Activated T-helper 1 cell treated with anti-CD3 and anti-CD28 coated beads, Interleukin-12 subunit alpha, Interleukin-12 subunit beta, Interleukin-2, Interleukin-4 antibody, amounts not matched to agents 30 ng/mL and 10 ng/mL and 1 ng/mL, durations not matched to agents 14 hours and 24 hours and 36 hours (primary cell): ENCODE measurements around the gene ARG1. TPM values are rescaled to one million over a fixed set of nuclear protein-coding genes. Genes with fewer than 3 reads are reported as not detected.

Experiments
- DNase-seq: peaks from one replicate; pipeline ENCODE4 v3.0.0; 2021; ENCODE audit warnings: low spot score
- H3K27ac Mint-ChIP-seq: one replicate; pipeline ENCODE4 v1.8.0; 2021; ENCODE audit warnings: mild to moderate bottlenecking, mixed read lengths
- H3K27me3 Mint-ChIP-seq: one replicate; pipeline ENCODE4 v1.8.0; 2022; ENCODE audit warnings: mild to moderate bottlenecking, moderate library complexity, mixed read lengths; ENCODE audit not compliant: insufficient read depth
- H3K36me3 Mint-ChIP-seq: one replicate; pipeline ENCODE4 v1.8.0; 2021; ENCODE audit warnings: low read depth, mixed read lengths
- H3K4me1 Mint-ChIP-seq: one replicate; pipeline ENCODE4 v1.8.0; 2021; ENCODE audit warnings: low read depth, mixed read lengths
- H3K4me3 Mint-ChIP-seq: one replicate; pipeline ENCODE4 v1.8.0; 2021; ENCODE audit warnings: mild to moderate bottlenecking, moderate library complexity, mixed read lengths
- H3K9me3 Mint-ChIP-seq: one replicate; pipeline ENCODE4 v1.8.0; 2021; ENCODE audit warnings: mixed read lengths
- intact Hi-C: fragments of 100-400 bp; cut with micrococcal nuclease; formaldehyde crosslinking; loops from one replicate; pipeline ENCODE4 v1.15.1; 2024
- total RNA-seq: library from RNA; stranded (reverse); gene quantifications from 2 replicates; pipeline ENCODE4 v1.2.3, GENCODE V29; 2022

ARG1 gene
- total RNA-seq, 1 donor from 2014 or later = not detected

- intact Hi-C loops = no loop called here
- H3K9me3 Mint-ChIP-seq = no peaks in the 10 kb centered on the region
- H3K27ac Mint-ChIP-seq = no peak overlapping the region
- H3K4me3 Mint-ChIP-seq = no peak overlapping the region
- H3K36me3 Mint-ChIP-seq = no peaks in the 10 kb centered on the region
- H3K4me1 Mint-ChIP-seq = no peaks in the 10 kb centered on the region
- DNase-seq = no peak
- peaks cover 13% of the 10 kb centered on the region for H3K27me3 Mint-ChIP-seq
Observed at GRCh38 chr6:131555992-131556391, 17.0 kb upstream of the ARG1 start.

- no peaks in the 10 kb centered on the region for H3K36me3 Mint-ChIP-seq
- no peaks in the 10 kb centered on the region for H3K4me1 Mint-ChIP-seq
- H3K27ac Mint-ChIP-seq = no peak overlapping the region
- H3K4me3 Mint-ChIP-seq = no peak overlapping the region
- intact Hi-C loops = no loop called here
- H3K9me3 Mint-ChIP-seq = no peaks in the 10 kb centered on the region
- DNase-seq = no peak
- peaks cover 13% of the 10 kb centered on the region for H3K27me3 Mint-ChIP-seq
Observed at GRCh38 chr6:131558922-131559321, 14.1 kb upstream of the ARG1 start.

- Mint-ChIP-seq H3K9me3 (no peaks in the 10 kb centered on the region), H3K4me1 (no peaks in the 10 kb centered on the region), H3K36me3 (no peaks in the 10 kb centered on the region), H3K4me3 (no peak overlapping the region), H3K27ac (no peak overlapping the region), H3K27me3 (peaks cover 6% of the 10 kb centered on the region)
- intact Hi-C loops = no loop called here
- no peak for DNase-seq
Observed at GRCh38 chr6:131561925-131562707, 10.9 kb upstream of the ARG1 start.

DNA sequence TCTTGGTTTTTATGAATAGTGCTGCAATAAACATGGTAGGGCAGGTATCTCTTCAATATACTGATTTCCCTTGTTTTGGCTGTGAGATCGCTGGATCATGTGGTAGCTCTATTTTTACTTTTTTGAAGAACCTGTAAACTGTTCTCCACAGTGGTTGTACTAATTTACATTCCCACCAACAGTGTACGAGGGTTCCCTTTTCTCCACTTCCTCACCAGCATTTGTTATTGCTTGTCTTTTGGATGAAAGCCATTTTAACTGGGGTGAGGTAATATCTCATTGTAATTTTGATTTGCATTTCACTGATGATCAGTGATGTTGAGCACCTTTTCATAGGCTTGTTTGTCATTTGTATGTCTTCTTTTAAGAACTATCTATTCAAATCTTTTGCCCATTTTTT, 8.0 kb upstream of the ARG1 start:
- intact Hi-C loops = no loop called here

GRCh38 chr6:131568726-131569125, 4.3 kb upstream of the ARG1 start:
- Mint-ChIP-seq H3K27ac (no peak overlapping the region), H3K27me3 (no peaks in the 10 kb centered on the region), H3K9me3 (no peaks in the 10 kb centered on the region), H3K4me1 (peaks cover 6% of the 10 kb centered on the region), H3K36me3 (peaks cover 7% of the 10 kb centered on the region), H3K4me3 (no peak overlapping the region)
- DNase-seq = no peak
- intact Hi-C loops = no loop called here

More for the DNA sequence above, 8.0 kb upstream of the ARG1 start:
- Mint-ChIP-seq H3K27ac (no peak overlapping the region), H3K9me3 (no peaks in the 10 kb centered on the region), H3K4me3 (no peak overlapping the region), H3K36me3 (peaks cover 2% of the 10 kb centered on the region), H3K4me1 (peaks cover 6% of the 10 kb centered on the region), H3K27me3 (peaks cover under 1% of the 10 kb centered on the region)
- no peak for DNase-seq

- Mint-ChIP-seq H3K36me3 (peaks cover 21% of the 10 kb centered on the region), H3K9me3 (no peaks in the 10 kb centered on the region), H3K4me1 (no peaks in the 10 kb centered on the region), H3K27me3 (no peaks in the 10 kb centered on the region), H3K4me3 (no peak overlapping the region), H3K27ac (no peak overlapping the region)
- DNase-seq = no peak
- intact Hi-C loops = no loop called here
Observed at GRCh38 chr6:131574133-131574532, 1.1 kb downstream of the ARG1 start.

- Mint-ChIP-seq H3K27me3 (no peaks in the 10 kb centered on the region), H3K4me1 (no peaks in the 10 kb centered on the region), H3K27ac (no peak overlapping the region), H3K4me3 (no peak overlapping the region), H3K9me3 (no peaks in the 10 kb centered on the region), H3K36me3 (peaks cover 21% of the 10 kb centered on the region)
- DNase-seq = no peak
- intact Hi-C loops = no loop called here
Observed at GRCh38 chr6:131574686-131575085, 1.7 kb downstream of the ARG1 start.

- Mint-ChIP-seq H3K27ac (no peak overlapping the region), H3K4me3 (no peak overlapping the region), H3K27me3 (no peaks in the 10 kb centered on the region), H3K4me1 (no peaks in the 10 kb centered on the region), H3K9me3 (no peaks in the 10 kb centered on the region), H3K36me3 (peaks cover 25% of the 10 kb centered on the region)
- DNase-seq = no peak
- intact Hi-C loops = no loop called here
Observed at GRCh38 chr6:131575834-131576478, 2.9 kb downstream of the ARG1 start.

- H3K27ac Mint-ChIP-seq = no peak overlapping the region
- no peak overlapping the region for H3K4me3 Mint-ChIP-seq
- peaks cover 24% of the 10 kb centered on the region for H3K36me3 Mint-ChIP-seq
- H3K4me1 Mint-ChIP-seq = no peaks in the 10 kb centered on the region
- no peaks in the 10 kb centered on the region for H3K9me3 Mint-ChIP-seq
- DNase-seq = no peak
- H3K27me3 Mint-ChIP-seq = no peaks in the 10 kb centered on the region
- intact Hi-C loops = no loop called here
Observed at GRCh38 chr6:131581523-131581922, 8.5 kb downstream of the ARG1 start.

GRCh38 chr6:131586543-131586942, 13.5 kb downstream of the ARG1 start:
- H3K4me3 Mint-ChIP-seq = no peak overlapping the region
- H3K27me3 Mint-ChIP-seq = no peaks in the 10 kb centered on the region
- H3K9me3 Mint-ChIP-seq = no peaks in the 10 kb centered on the region
- DNase-seq = no peak
- H3K4me1 Mint-ChIP-seq = no peaks in the 10 kb centered on the region
- peaks cover 28% of the 10 kb centered on the region for H3K36me3 Mint-ChIP-seq
- no peak overlapping the region for H3K27ac Mint-ChIP-seq
- intact Hi-C loops = no loop called here

- H3K4me1 Mint-ChIP-seq = no peaks in the 10 kb centered on the region
- intact Hi-C loops = no loop called here
Observed at GRCh38 chr6:131587909-131588308, 14.9 kb downstream of the ARG1 start.

DNA sequence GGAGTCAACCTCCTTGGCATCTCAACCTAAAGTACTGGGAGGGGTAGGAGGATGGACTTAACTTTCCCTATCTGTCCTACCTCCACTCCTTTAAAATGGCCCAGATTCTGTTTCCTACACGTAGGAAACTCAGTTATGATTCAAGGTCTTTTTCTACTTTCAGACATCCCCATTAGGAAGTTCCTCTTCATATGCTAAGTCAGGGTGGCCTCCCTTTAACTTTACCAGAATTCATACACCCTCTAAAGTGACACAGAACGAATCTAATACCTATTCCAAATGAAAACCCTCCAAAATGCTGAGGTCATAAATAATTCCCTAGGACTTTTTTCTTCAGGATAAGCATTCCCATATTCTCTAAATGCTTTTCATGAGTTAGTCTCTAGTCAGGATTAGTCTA, 15.6 kb downstream of the ARG1 start:
- H3K36me3 Mint-ChIP-seq = peaks cover 31% of the 10 kb centered on the region
- no peaks in the 10 kb centered on the region for H3K27me3 Mint-ChIP-seq
- H3K9me3 Mint-ChIP-seq = no peaks in the 10 kb centered on the region
- intact Hi-C loops = no loop called here
- no peaks in the 10 kb centered on the region for H3K4me1 Mint-ChIP-seq
- DNase-seq = no peak
- no peak overlapping the region for H3K4me3 Mint-ChIP-seq
- H3K27ac Mint-ChIP-seq = no peak overlapping the region

More at GRCh38 chr6:131587909-131588308, 14.9 kb downstream of the ARG1 start:
- Mint-ChIP-seq H3K36me3 (peaks cover 32% of the 10 kb centered on the region), H3K27ac (no peak overlapping the region), H3K27me3 (no peaks in the 10 kb centered on the region), H3K4me3 (no peak overlapping the region), H3K9me3 (no peaks in the 10 kb centered on the region)
- no peak for DNase-seq

GRCh38 chr6:131592935-131593334, 19.9 kb downstream of the ARG1 start:
- no peak overlapping the region for H3K27ac Mint-ChIP-seq
- intact Hi-C loops = no loop called here
- no peaks in the 10 kb centered on the region for H3K4me1 Mint-ChIP-seq
- H3K27me3 Mint-ChIP-seq = no peaks in the 10 kb centered on the region
- peaks cover 35% of the 10 kb centered on the region for H3K36me3 Mint-ChIP-seq
- no peak for DNase-seq
- no peaks in the 10 kb centered on the region for H3K9me3 Mint-ChIP-seq
- no peak overlapping the region for H3K4me3 Mint-ChIP-seq
